A549 treated with RU486 at 1 μM for 4 hours (cell line): ENCODE measurements around the gene KIF19. TPM values are rescaled to one million over a fixed set of nuclear protein-coding genes. Genes with fewer than 3 reads are reported as not detected.

Source experiments
- total RNA-seq: library from RNA; stranded (reverse); fragments of 200-300 nt; extraction: Qiagen RNA extraction; gene quantifications from 5 replicates; pipeline ENCODE4 v1.2.3, GENCODE V29; 2022; ENCODE audit warnings: low read depth

The KIF19 gene, protein sequence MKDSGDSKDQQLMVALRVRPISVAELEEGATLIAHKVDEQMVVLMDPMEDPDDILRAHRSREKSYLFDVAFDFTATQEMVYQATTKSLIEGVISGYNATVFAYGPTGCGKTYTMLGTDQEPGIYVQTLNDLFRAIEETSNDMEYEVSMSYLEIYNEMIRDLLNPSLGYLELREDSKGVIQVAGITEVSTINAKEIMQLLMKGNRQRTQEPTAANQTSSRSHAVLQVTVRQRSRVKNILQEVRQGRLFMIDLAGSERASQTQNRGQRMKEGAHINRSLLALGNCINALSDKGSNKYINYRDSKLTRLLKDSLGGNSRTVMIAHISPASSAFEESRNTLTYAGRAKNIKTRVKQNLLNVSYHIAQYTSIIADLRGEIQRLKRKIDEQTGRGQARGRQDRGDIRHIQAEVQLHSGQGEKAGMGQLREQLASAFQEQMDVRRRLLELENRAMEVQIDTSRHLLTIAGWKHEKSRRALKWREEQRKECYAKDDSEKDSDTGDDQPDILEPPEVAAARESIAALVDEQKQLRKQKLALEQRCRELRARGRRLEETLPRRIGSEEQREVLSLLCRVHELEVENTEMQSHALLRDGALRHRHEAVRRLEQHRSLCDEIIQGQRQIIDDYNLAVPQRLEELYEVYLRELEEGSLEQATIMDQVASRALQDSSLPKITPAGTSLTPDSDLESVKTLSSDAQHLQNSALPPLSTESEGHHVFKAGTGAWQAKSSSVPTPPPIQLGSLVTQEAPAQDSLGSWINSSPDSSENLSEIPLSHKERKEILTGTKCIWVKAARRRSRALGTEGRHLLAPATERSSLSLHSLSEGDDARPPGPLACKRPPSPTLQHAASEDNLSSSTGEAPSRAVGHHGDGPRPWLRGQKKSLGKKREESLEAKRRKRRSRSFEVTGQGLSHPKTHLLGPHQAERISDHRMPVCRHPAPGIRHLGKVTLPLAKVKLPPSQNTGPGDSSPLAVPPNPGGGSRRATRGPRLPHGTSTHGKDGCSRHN
- 0.03 TPM in 1 of 5 replicates, not detected in the others for total RNA-seq

DNA sequence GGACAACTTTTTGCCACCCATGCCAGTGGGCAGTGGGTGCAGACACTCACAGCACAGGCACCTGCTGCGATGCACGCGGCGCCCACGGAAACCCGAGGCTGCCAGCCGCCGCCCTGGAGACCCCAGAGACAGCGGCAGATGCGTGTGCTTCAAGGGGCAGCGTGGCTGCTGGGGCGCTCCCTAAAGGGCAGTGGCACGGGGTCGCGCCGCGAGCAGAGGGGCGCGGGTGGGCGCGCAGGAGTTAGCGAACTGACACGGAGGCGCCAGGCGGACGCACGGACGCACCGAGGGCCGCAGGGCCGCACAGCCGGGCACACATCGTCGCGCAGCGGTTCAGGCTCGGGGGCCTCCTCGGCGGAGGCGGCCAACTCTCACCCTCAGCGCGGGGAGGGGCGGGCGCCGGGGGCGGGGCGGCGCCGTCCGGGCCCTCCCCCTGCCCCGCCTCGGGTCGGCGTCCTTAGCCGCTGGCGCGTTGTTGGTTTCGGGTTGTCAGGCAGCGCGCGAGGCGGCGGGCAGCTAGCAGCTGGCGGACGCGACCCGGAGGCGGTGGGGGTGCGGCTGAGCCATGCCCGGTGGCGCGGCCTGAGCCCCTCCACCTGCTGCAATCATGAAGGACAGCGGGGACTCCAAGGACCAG, at the start of gene KIF19:
Gene KIF19 (plus strand): TSS at position 484 of the 637 bp plus-strand sequence. CDS start 124 bp downstream, at position 608.

DNA sequence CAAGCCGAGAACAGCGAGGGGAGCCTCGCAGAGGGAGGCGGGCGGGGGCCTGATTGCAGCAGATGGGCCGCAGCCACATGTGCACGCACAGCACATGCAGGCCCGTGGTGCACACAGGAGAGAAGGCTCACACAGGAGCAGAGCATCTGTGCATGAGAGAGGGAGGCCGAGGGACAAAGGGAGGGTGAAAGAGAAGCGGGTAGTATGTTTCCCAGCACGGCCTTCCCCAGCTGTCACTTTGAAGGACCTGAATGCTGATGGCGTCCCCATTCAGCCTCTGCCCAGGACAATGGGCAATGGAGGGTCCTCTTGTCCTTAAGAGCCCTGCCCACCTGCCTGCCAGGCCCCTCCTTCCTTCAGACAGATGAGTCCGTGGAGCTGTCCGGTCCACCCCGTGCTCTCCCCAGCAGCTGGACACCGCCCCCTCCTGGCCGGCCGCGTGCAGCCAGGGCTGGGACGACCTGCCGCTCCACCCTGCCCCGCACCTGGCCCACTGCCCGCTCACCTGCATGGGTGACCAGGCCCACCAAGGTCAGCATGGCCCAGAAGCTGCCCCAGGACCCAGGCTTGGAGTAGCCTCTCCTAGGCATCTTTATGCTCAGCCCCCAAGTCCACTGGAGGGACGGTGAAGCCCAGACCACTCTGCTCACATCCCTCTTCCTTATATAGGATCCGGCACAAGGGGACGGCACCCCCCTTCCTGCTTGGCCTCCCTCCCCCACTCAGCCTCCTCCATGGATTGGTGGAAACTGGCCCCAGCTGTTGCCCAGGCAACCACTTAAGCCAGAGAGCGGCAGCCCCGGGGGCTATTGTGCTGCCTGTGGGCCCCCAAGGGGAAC, 35.4 kb downstream of the KIF19 start, which contains the start of gene BTBD17:
Gene BTBD17 (minus strand): TSS at position 639 of the 839 bp plus-strand sequence. CDS start 49 bp downstream, at position 590.

DNA sequence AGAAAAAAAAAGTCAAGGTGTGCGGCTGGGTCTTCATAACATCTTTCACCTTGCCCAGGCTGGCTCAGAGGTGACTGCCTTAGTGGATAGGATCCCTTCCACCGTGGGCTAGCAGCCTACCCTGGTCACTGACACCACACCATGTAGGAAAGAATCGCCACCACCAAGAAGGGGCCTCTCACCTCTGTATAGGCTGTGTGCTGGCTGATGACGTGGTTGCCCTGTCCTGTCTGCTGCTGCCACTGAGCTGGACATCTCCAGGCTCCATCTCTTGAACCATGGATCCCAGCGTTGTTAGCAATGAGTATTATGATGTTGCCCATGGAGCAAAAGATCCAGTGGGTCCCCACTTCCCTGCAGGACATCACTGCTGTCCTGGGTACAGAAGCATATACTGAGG, 41.2 kb downstream of the KIF19 start, which contains the start of gene GPR142:
Gene GPR142 (plus strand): TSS at position 301 of the 400 bp plus-strand sequence. CDS start 2,035 bp downstream, outside the sequence.

Other genes starting within 250 kb of the KIF19 start
- 2,669 to 3,560 TPM (median 2,998 TPM) in 5 replicates for gene RPL38, start 122.5 kb upstream of the KIF19 start, total RNA-seq
- gene TTYH2, start 112.7 kb upstream of the KIF19 start, total RNA-seq, result 1.5 to 2.0 TPM (median 1.9 TPM) in 5 replicates
- gene DNAI2, start 52.0 kb upstream of the KIF19 start, total RNA-seq, result 0.09 TPM in 1 of 5 replicates, not detected in the others
- gene BTBD17, start 35.6 kb downstream of the KIF19 start, total RNA-seq, result not detected in 5 replicates
- 0.07 TPM in 1 of 5 replicates, not detected in the others for gene GPR142, start 41.3 kb downstream of the KIF19 start, total RNA-seq
- gene GPRC5C, start 105.9 kb downstream of the KIF19 start, total RNA-seq, result 55.3 to 80.4 TPM (median 72.7 TPM) in 5 replicates
- gene CD300A, start 140.4 kb downstream of the KIF19 start, total RNA-seq, result 0.10 TPM in 1 of 5 replicates, not detected in the others
- 0.05 to 0.13 TPM (median 0.07 TPM) in 3 of 5 replicates, not detected in the others for gene CD300LB, start 205.2 kb downstream of the KIF19 start, total RNA-seq
- 0.08 to 0.22 TPM (median 0.16 TPM) in 5 replicates for gene CD300C, start 219.9 kb downstream of the KIF19 start, total RNA-seq
- 0.27 to 1.00 TPM (median 0.43 TPM) in 3 of 5 replicates, not detected in the others for gene CD300H, start 241.3 kb downstream of the KIF19 start, total RNA-seq